Uterus (tissue), 2 donors: Measurements from ENCODE around the gene THAP11.

Source experiments
- POLR2A ChIP-seq, 2 donors: fragments of 450-650 bp; IDR thresholded peaks; one replicate each; pipeline ENCODE4 v1.6.1; 2016; ENCODE audit warnings: antibody characterized with exemption in 2 of 2, mild to moderate bottlenecking in 1 of 2, moderate library complexity in 1 of 2
- TF ChIP-seq, protein P1 (sequence below), 4 experiments: fragments of 200-600 bp in 2 of 4; fragments of 450-650 bp in 2 of 4; sonication (generic) in 2 of 4; IDR thresholded peaks; one replicate each; pipeline ENCODE4 v1.5.1; 2016 to 2019; ENCODE audit warnings: antibody characterized with exemption in 4 of 4, mild to moderate bottlenecking in 2 of 4, moderate library complexity in 1 of 4

DNA sequence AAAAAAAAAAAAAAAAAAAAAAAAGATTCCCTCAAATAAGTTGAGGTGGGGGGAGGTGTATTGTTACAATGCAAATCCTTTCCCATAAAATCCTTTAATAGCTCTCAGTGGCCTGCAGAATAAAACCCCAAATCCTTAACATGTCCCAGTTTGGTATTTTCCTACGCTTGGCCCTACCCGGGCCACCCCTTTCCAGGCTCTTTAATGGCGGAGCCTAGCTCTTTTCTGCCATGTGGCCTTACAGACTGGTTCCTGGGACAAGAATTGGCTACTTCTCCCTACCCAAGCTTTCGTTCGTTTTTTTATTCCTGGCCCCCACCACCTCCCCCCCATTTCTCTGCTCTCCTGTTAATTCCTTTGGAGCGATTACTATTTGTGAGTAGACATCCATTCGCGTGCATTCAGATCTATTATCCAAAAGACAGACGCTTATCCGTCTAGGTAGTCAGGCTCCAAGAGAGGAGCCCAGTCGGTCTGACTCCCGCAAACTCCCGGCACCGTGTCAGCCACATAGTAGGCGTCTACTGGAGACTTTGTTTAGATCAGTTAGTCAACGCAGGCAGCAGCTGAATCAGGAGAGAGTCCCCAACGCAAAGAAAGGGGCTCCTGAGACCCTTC lies 813 bp upstream of the THAP11 start:
- no peak for TF ChIP-seq POLR2A (IDR thresholded peaks at IDR 0.05)
- TF ChIP-seq, protein P1, sequence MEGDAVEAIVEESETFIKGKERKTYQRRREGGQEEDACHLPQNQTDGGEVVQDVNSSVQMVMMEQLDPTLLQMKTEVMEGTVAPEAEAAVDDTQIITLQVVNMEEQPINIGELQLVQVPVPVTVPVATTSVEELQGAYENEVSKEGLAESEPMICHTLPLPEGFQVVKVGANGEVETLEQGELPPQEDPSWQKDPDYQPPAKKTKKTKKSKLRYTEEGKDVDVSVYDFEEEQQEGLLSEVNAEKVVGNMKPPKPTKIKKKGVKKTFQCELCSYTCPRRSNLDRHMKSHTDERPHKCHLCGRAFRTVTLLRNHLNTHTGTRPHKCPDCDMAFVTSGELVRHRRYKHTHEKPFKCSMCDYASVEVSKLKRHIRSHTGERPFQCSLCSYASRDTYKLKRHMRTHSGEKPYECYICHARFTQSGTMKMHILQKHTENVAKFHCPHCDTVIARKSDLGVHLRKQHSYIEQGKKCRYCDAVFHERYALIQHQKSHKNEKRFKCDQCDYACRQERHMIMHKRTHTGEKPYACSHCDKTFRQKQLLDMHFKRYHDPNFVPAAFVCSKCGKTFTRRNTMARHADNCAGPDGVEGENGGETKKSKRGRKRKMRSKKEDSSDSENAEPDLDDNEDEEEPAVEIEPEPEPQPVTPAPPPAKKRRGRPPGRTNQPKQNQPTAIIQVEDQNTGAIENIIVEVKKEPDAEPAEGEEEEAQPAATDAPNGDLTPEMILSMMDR (IDR thresholded peaks at IDR 0.05): no peak
